Hematopoietic multipotent progenitor cell (in vitro differentiated cells): ENCODE results near the gene IPO9. TPM values are rescaled to one million over a fixed set of nuclear protein-coding genes. Genes with fewer than 3 reads are reported as not detected.

Experiments
- small RNA-seq: library from RNA; depleted of rRNA; stranded (forward); fragments of <200 nt; gene quantifications from one replicate; pipeline ENCODE3, GENCODE V24; 2012
- total RNA-seq: library from RNA; depleted of rRNA; stranded (reverse); fragments of >200 nt; gene quantifications from one replicate; pipeline ENCODE4 v1.2.3, GENCODE V29; 2012

Gene IPO9
- total RNA-seq, 1 donor, result 15.3 TPM

Small RNA genes within 50 kb of the gene (small RNA-seq; reads per million reads assigned to genes)
- gene MIR1231 (not detected), gene MIR6739 (not detected)

Other genes with a start within 250 kb of the IPO9 start
- gene SHISA4, start 59.7 kb downstream of the IPO9 start, total RNA-seq, result 0.81 TPM
- not detected for gene LMOD1, start 117.4 kb downstream of the IPO9 start, total RNA-seq
- 11.6 TPM for gene TIMM17A, start 126.3 kb downstream of the IPO9 start, total RNA-seq
- gene RNPEP, start 153.5 kb downstream of the IPO9 start, total RNA-seq, result 23.2 TPM
- 1.3 TPM for gene ELF3, start 181.4 kb downstream of the IPO9 start, total RNA-seq